HG03575 (cell line): ENCODE measurements around the gene LARGE1.

Source experiments
- ATAC-seq: cut with Tn5 transposase; IDR thresholded peaks from one replicate; pipeline ENCODE4 v1.9.1; 2021; ENCODE audit not compliant: unreplicated experiment, insufficient number of reproducible peaks, low FRiP score; ENCODE audit errors: extremely low read depth

LARGE1 gene

GRCh38 chr22:33841281-33842005 lies 78.8 kb downstream of the LARGE1 start:
- no peak for ATAC-seq

DNA sequence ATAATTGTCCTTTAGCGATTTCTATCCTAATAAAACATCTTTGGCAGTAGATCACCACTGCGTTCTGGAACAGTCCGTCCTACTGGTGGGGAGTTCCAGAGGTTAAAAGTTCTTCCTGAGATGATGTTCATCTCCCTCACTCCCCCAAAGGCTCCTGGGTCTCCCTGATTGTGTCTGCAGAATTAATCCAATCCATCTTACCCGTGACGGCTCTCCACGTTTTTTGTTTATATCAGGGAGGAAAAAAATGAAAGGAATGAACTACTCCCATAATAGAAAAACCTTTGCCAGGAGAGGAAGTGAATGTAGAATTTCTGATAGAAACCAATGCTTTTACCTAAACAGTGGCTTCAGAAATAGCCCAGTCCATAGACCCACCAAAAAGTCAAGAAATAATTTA lies 81.6 kb downstream of the LARGE1 start:
- ATAC-seq, result no peak

DNA sequence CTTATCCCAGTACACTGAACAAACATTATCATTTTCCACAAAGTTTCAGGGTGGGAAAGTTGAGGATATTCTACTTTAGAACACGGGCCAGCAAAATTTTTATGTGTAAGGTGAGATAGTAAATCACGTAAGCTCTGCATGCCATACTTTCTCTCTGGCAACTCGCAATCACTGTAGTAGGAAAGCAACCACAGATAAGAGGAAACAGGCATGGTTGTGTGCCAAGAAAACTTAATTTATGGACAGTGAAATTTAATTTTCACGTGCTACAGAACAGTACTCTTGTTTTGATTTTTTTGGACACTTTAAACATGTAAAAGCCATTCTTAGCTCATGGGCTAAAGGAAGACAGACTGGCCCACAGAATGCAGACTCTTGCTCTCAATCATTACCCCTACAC lies 82.5 kb downstream of the LARGE1 start:
- ATAC-seq, result no peak

DNA sequence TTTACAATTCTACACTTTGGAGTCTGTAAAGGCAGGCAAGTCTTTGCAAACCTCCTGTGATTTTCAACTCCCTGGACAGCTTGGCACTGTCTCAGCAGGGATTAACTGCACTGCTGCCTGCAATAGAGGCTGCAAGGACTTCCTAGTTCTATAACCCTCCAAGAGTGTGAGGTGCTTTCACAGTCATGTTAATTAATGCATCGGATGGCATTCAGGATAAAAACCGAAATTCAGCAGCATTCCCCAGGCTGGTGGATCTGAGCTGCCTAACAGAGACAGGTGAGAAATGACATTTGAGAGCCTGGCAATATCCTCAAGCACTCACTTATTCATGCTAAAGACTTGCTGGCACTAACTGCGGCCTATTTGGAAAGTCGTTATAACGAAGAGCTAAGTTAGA lies 85.0 kb downstream of the LARGE1 start:
- no peak for ATAC-seq

GRCh38 chr22:33832558-33833151 lies 87.6 kb downstream of the LARGE1 start:
- ATAC-seq, result no peak

GRCh38 chr22:33831651-33832050 lies 88.6 kb downstream of the LARGE1 start:
- ATAC-seq, result no peak

GRCh38 chr22:33831207-33831606 lies 89.1 kb downstream of the LARGE1 start:
- ATAC-seq, result no peak

GRCh38 chr22:33829546-33830280 lies 90.6 kb downstream of the LARGE1 start:
- no peak for ATAC-seq

DNA sequence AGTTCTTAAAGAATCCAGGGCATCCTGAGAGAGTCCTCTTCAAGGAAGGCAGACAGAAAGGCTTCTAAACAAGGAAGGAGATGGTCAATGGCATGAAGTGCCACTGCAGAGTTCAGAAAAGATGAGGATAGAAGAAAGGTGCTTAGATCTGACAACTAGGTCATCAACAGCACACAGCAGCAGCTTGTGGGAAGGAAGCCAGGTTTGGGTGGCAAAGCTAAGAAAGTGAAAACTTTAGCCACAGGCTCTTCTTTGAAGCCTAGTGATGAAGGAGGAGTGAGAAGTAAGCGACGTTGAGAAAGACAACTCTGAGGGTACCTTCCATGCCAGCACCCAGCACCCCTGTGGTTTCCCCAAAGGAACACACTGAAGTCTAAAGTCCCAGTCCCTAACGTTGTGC lies 92.0 kb downstream of the LARGE1 start:
- no peak for ATAC-seq

GRCh38 chr22:33825761-33826160 lies 94.5 kb downstream of the LARGE1 start:
- no peak for ATAC-seq

GRCh38 chr22:33823552-33823951 lies 96.7 kb downstream of the LARGE1 start:
- no peak for ATAC-seq

GRCh38 chr22:33821290-33821689 lies 99.0 kb downstream of the LARGE1 start:
- no peak for ATAC-seq

GRCh38 chr22:33819743-33820142 lies 100.5 kb downstream of the LARGE1 start:
- ATAC-seq, result no peak

DNA sequence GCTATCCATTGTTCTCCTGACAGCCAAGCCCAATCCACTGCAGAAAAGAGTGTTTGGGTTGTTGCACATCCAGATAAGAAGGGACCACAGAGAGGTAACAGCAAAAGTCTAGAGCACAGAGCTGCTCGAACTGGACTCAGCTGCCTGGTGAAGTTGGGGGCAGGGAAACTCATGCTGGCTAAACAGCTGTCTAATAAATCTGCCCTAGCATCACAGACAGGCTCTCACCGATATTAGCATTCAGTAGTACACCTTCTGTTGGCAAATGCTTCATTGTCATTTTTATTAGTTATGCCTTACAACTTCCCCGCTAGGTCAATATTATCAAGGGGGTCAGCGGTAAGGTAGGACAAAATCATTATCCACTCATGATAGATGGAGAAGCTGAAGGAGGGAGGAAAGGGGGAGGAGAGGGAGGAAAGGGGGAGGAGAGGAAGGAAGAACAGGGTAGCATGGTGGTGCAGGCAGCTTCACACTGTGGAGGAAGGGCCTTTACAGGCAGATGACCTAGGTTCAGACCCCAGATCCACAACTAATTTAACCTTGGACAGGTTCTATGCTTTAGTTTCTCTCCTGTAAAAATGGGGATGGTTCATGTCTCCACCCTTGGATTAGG lies 102.7 kb downstream of the LARGE1 start:
- ATAC-seq, result no peak

DNA sequence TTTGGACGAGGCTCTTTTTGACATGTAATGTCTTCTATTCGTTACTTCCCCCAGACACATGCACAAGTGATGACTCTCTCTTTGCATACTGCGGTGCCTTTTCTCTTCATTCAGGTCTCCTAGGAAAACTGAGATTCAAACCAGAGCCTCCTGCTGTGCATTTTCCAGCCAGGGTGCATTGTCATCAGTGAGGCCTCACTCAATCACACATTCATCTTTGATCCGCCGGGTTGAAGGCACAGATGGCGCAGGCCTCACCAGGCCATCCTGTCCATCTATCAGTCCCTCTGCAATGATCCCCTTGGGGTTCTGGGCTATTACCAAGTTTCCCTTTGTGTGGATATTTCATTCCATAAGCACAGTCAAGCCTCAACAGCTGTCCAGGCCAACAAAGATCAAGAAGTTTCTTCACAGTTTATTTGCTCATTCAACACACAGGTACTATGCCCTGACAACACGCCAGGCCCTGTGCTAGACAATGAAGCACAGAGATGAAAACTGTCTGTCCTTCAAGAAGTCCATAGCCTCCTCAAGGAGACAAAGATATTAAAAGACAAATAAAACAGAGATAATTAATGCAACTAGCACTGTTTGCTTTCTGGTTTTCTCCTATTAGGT lies 107.8 kb downstream of the LARGE1 start:
- no peak for ATAC-seq

- no peak for ATAC-seq
Observed at GRCh38 chr22:33811686-33812085, 108.6 kb downstream of the LARGE1 start.

GRCh38 chr22:33811208-33811607 lies 109.1 kb downstream of the LARGE1 start:
- ATAC-seq, result no peak

GRCh38 chr22:33807470-33807869 lies 112.8 kb downstream of the LARGE1 start:
- no peak for ATAC-seq

GRCh38 chr22:33806191-33806590 lies 114.1 kb downstream of the LARGE1 start:
- ATAC-seq, result no peak
